Psoas muscle (tissue), 8 donors: ENCODE data around the gene ZNF613. TPM values are rescaled to one million over a fixed set of nuclear protein-coding genes. Genes with fewer than 3 reads are reported as not detected.

Source experiments
- ATAC-seq, 4 donors: fragments of 200-7000 bp; cut with Tn5 transposase; one replicate each; pipeline ENCODE4 v1.9.1; 2020; ENCODE audit warnings: moderate library complexity in 3 of 4, mild to moderate bottlenecking in 2 of 4
- DNase-seq, 2 donors: peaks; one replicate each; pipeline ENCODE4 v3.0.0-alpha.2; 2020
- H3K27ac ChIP-seq: fragments of 200-600 bp; one replicate; pipeline ENCODE4 v1.8.0; 2022
- H3K27me3 ChIP-seq, 3 donors: fragments of 200-600 bp in 1 of 3; one replicate each; pipeline versions ENCODE4 v1.6.1 to v1.8.0; 2013 to 2022; ENCODE audit warnings: low read length in 2 of 3, mild to moderate bottlenecking in 2 of 3, moderate library complexity in 1 of 3; ENCODE audit not compliant: insufficient read depth in 3 of 3
- H3K36me3 ChIP-seq, 2 donors: fragments of 200-600 bp in 1 of 2; one replicate each; pipeline versions ENCODE4 v1.6.1 to v1.8.0; 2013 to 2022; ENCODE audit warnings: low read depth in 1 of 2, mild to moderate bottlenecking in 1 of 2, moderate library complexity in 1 of 2; ENCODE audit not compliant: insufficient read depth in 1 of 2
- H3K4me1 ChIP-seq: fragments of 200-600 bp; one replicate; pipeline ENCODE4 v1.8.0; 2022
- H3K4me3 ChIP-seq: fragments of 200-600 bp; one replicate; pipeline ENCODE4 v1.8.0; 2022; ENCODE audit warnings: mild to moderate bottlenecking
- H3K9me3 ChIP-seq: fragments of 200-600 bp; one replicate; pipeline ENCODE4 v1.8.0; 2022
- WGBS, 3 donors: extraction: QIAGEN DNeasy Blood & Tissue Kit; methylation state at CpG; one replicate each; pipeline versions ENCODE4 v1.1.6 to v1.1.7; 2013; 5-methylcytosine and 5-hydroxymethylcytosine counted together
- intact Hi-C, 2 donors: fragments of 100-400 bp; cut with DNase I; formaldehyde crosslinking; loops; one replicate each; pipeline versions ENCODE4 v1.11.0 to v1.14.2; 2022
- polyA plus RNA-seq, 3 donors: library from polyadenylated mRNA; stranded (reverse); fragments of 200-250 nt; gene quantifications; one replicate each; pipeline ENCODE4 v1.2.3, GENCODE V29; 2013
- total RNA-seq, 4 donors: library from RNA; stranded (reverse); fragmentation: NEBNext Ultra II Directional in 2 of 4; extraction: Animal tissue kit (Norgen Biotek cat#: 25700) in 2 of 4; gene quantifications; one replicate each; pipeline versions ENCODE4 v1.2.1 to v1.2.4, GENCODE V29; 2021 to 2023
- TF ChIP-seq, protein P1 (sequence below): fragments of 200-600 bp; IDR thresholded peaks from one replicate; pipeline ENCODE4 v1.8.0; 2022; ENCODE audit warnings: antibody characterized with exemption
- donor health status: healthy with polysubstance abuse.
- donor health status: DM: no; HTN: no; CAD: no; lungs with moderate emphysema.
- donor health status: Bipolar disorder and iron deficiency.
- donor health status: healthy.
- donor health status: DM: yes; HTN: yes; CAD: no.
- donor health status: DM: no; HTN: no; CAD: no.
- donor health status: DM: no; HTN: no; CAD: no.
- donor health status: DM: yes; HTN: yes; CAD: no.

Gene ZNF613
- total and polyA plus RNA-seq, 7 donors: 1.7 to 4.5 (median 2.3) TPM

DNA sequence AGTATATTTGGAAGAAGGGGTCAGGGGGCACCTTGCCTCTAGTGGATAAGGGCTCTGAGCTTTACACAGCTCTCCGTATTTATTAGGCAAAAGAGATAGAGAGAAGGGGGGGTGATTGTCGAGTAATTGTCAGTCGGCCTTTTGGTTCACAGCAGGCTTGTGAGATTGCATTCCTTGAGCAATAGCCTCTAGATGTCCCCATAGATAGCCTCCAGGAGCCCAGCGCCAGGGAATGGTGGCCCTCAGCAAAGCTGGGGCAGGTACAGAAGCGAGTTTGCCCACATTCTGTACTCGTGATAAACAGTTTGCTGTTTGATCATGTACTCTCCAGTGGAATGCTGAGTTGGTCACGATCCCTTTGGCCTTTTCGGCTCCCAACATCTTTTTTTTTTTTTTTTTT lies 4.6 kb downstream of the ZNF613 start:
- peaks cover 27 to 63% of the 10 kb centered on the region in 2 donors for H3K36me3 ChIP-seq
- TF ChIP-seq, protein P1, sequence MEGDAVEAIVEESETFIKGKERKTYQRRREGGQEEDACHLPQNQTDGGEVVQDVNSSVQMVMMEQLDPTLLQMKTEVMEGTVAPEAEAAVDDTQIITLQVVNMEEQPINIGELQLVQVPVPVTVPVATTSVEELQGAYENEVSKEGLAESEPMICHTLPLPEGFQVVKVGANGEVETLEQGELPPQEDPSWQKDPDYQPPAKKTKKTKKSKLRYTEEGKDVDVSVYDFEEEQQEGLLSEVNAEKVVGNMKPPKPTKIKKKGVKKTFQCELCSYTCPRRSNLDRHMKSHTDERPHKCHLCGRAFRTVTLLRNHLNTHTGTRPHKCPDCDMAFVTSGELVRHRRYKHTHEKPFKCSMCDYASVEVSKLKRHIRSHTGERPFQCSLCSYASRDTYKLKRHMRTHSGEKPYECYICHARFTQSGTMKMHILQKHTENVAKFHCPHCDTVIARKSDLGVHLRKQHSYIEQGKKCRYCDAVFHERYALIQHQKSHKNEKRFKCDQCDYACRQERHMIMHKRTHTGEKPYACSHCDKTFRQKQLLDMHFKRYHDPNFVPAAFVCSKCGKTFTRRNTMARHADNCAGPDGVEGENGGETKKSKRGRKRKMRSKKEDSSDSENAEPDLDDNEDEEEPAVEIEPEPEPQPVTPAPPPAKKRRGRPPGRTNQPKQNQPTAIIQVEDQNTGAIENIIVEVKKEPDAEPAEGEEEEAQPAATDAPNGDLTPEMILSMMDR: no peak
- 87 to 92% (median 90%) methylated on average over 8 of the region's 8 CpGs for WGBS, 3 donors
- H3K27me3 ChIP-seq: no peaks in the 10 kb centered on the region
- no peak for DNase-seq
- intact Hi-C loops: no loop called here
- ATAC-seq: no peak
- no peak overlapping the region for H3K4me3 ChIP-seq
- no peaks in the 10 kb centered on the region for H3K4me1 ChIP-seq
- no peak overlapping the region for H3K27ac ChIP-seq
- peaks cover 51% of the 10 kb centered on the region for H3K9me3 ChIP-seq

DNA sequence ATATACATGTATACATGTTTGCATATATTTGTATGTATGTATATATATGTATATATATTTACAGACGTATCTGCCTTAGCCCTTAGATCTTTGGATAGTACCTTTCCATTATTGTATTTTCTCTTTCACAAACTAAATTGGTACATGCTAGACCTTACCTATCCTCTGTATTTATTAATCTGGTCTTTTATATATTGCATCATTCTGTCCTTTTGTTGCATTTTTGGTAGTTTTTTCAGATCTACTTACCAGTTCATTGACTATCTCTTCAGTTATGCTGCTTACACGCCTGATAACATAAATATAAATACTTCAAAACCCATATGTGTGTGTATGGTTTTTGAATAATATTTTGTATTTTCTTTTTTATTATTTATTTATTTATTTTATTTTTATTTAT lies 11.7 kb downstream of the ZNF613 start:
- H3K27ac ChIP-seq: no peak overlapping the region
- ATAC-seq (no peak), DNase-seq (no peak)
- H3K27me3 ChIP-seq: no peaks in the 10 kb centered on the region
- H3K4me1 ChIP-seq: no peaks in the 10 kb centered on the region
- TF ChIP-seq, protein P1: no peak
- WGBS, 3 donors: 96 to 97% (median 97%) methylated on average over 2 of the region's 2 CpGs
- no peak overlapping the region for H3K4me3 ChIP-seq
- peaks cover 79% of the 10 kb centered on the region for H3K9me3 ChIP-seq
- peaks cover 54 to 97% of the 10 kb centered on the region in 2 donors for H3K36me3 ChIP-seq
- intact Hi-C loops: no loop called here

DNA sequence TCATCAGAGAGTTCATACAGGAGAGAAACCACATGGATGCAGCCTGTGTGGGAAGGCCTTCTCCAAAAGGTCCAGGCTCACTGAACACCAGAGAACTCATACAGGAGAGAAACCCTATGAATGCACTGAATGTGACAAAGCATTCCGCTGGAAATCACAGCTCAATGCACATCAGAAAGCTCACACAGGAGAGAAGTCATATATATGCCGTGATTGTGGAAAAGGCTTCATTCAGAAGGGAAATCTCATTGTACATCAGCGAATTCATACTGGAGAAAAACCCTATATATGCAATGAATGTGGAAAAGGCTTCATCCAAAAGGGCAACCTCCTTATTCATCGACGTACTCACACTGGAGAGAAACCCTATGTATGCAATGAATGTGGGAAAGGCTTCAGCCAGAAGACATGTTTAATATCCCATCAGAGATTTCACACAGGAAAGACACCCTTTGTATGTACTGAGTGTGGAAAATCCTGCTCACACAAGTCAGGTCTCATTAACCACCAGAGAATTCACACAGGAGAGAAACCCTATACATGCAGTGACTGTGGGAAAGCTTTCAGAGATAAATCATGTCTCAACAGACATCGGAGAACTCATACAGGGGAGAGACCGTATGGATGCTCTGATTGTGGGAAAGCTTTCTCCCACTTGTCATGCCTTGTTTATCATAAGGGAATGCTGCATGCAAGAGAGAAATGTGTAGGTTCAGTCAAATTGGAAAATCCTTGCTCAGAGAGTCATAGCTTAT lies 17.7 kb downstream of the ZNF613 start:
- no peak for DNase-seq
- TF ChIP-seq, protein P1: no peak
- Histone ChIP-seq H3K27me3 (peaks cover 0 to 2% (median 0%) of the 10 kb centered on the region in 3 donors), H3K4me1 (no peaks in the 10 kb centered on the region), H3K4me3 (no peak overlapping the region), H3K27ac (no peak overlapping the region), H3K36me3 (peaks cover 43 to 58% of the 10 kb centered on the region in 2 donors), H3K9me3 (peaks cover 96% of the 10 kb centered on the region)
- ATAC-seq: no peak
- 92 to 94% (median 93%) methylated on average over 7 of the region's 7 CpGs for WGBS, 3 donors
- intact Hi-C loops: no loop called here

DNA sequence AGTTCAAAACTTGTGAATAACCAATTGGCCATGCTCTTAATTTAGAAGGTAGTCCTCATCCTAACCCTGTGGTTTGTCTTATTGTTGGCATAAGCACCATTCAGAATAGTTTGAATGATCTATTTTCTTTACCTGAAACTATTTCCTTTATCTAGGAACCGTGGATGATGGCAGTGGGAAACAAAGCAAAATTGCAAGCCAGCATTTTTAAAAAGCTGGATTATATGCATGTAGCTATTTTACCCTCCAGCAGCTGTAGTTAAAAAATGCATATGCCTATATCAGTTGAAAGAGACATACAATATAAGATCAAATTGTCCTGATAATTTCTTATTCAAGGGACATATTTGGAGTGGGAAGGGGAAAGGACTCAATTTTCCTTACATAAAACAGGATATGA lies 19.3 kb downstream of the ZNF613 start:
- TF ChIP-seq, protein P1: no peak
- Histone ChIP-seq H3K9me3 (peaks cover 94% of the 10 kb centered on the region), H3K36me3 (peaks cover 30 to 42% of the 10 kb centered on the region in 2 donors), H3K27ac (no peak overlapping the region), H3K4me1 (no peaks in the 10 kb centered on the region), H3K4me3 (no peak overlapping the region), H3K27me3 (peaks cover 0 to 2% (median 0%) of the 10 kb centered on the region in 3 donors)
- DNase-seq (no peak), ATAC-seq (no peak)
- 92 to 96% (median 95%) methylated on average over 1 of the region's 1 CpG for WGBS, 3 donors
- intact Hi-C loops: no loop called here
